Activated CD4-positive, alpha-beta T cell treated with anti-CD3 and anti-CD28 coated beads, Interleukin-2, amount 50 U/mL, for 1 hour (primary cell): ENCODE results near the gene HEBP2.

Experiments
- DNase-seq: peaks from one replicate; pipeline ENCODE4 v3.0.0-alpha.2; 2020

The HEBP2 gene

DNA sequence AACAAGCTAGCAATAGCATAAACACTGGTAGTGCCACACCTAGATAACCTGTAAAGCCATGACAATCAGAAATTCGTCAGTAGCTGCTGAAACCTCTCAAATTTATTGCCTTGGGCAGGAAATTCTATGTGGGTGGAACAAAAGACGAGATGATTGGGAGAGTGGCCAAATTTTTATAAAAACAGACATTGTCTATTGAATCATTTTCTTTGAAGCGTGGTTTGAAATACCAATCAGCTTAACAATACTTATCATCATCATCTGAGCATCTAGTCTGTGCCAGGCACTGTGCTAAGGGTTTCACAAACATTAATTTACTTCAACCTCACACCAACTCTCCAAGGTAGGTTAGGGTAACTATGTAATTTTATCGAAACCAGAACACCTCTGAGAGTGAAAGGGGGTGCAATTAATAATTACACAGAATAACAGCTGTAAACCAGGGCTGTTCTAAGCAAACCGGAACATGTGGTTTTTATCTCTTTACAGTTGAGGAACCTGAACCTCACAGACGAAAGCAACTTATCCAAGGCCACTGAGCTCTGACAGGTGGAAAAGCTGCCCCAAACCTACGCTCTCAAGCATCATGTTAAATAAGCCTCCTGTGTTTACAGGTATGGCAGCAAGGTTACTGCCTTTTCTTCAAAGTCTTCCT lies 51.9 kb downstream of the HEBP2 start:
- DNase-seq, result peak; percentile 14

- DNase-seq, result no peak
Observed at GRCh38 chr6:138456401-138456790, 52.4 kb downstream of the HEBP2 start.

DNA sequence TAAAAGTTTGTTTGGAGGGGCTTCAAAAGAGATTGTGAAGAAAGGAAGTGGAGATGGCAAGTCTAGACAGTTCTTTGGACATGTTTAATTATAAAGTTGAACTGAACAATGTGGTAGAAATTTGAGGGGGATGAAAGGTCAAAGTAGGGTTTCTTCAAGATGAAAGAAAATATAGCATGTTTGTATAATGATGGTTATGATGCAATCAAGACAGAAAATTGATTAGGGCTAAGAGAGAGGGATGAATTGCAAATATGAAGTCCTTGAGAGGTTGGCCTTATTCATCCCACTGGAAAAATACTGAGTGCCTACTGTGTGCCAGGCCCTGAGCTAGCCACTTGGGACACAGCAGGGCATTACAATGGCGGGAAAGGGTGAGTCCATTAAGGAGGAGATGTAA lies 57.6 kb downstream of the HEBP2 start:
- DNase-seq, result no peak

DNA sequence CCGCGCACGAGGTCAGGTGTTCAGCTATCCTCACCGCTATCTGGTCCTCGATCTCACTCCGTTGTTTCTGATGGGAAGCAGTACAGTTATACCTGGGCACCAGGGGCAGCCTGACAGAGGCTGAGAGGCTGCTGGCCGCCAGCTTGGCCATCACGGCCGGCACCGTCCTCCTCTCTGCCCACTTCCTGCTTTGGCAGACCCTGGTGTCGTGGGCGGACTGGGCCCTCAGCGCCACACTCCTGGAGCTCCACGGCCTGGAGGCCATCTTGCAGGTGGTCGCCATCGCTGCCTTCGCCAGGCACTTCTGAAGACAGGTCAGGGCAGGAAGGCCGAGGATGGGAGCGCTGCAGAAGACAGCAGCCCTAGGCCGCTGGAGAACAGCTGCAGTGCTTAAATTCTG lies 60.1 kb downstream of the HEBP2 start:
- DNase-seq, result no peak

DNA sequence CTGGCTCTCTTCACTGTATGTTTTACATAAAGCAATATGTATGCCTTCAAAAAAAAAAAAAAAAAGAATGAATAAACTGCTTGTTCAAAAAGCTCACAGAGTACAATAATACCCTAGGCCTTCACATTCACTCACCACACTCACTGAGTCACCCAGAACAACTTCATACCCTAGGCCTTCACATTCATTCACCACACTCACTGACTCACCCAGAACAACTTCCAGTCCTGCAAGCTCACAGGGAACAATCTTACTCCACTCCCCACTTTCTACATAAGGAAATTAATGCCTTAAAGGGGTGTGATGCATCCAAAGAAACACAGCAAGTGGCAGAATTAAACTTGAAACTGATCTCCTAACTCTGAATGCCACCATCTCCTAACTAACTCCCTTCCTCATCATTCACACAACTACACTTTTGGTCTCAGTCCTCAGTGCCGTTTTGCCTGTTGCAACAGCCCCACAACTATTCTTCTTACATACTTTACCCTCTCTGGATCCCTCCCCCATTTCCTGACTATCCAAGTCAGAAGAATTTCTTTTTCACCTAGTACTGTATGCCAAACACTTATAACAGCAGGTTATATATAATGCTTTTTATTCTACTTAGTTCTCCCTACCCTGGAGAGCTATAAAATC lies 61.1 kb downstream of the HEBP2 start:
- DNase-seq, result no peak

DNA sequence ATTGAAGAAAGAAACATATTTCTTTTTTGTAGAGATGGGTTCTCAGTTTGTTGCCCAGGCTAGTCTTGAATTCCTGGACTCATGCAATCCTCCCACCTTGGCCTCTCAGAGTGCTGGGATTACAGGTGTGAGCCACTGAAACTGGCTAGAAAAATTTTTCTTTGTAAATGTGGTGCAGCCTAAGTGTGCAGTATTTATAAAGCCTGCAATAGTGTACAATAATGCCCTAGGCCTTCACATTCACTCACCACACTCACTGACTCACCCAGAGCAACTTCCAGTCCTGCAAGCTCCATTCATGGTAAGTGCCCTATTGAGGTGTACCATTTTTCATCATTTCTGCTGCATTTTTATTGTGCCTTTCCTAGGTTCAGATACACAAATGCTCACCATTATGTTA lies 63.9 kb downstream of the HEBP2 start:
- DNase-seq, result no peak

DNA sequence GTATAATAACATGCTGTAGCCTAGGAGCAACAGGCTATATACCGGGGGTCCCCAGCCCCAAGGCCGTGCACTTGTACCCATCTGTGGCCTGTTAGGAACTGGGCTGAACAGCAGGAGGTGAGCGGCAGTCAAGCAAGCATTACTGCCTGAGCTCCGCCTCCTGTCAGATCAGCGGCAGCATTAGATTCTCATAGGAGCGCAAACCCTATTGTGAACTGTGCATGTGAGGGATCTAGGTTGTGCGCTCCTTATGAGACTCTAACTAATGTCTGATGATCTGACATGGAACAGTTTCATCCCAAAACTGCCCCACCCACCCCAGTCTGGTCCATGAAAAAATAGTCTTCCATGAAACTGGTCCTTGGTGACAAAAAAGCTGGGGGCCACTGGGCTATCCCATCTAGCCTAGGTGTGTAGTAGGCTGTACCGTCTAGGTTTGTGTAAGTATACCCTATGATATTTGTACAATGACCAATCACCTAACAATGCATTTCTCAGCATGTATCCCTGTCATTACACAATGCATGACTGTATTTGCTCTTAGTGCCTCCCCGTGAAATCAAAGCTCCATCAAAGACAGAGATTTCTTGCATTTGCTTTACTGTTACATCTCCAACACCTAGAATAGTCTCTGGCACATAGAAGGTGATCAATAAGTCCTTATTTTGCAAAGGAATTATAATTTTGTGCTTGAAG lies 64.4 kb downstream of the HEBP2 start:
- DNase-seq, result no peak
